GM04504 (cell line): Measurements from ENCODE around the gene DNAAF1.

Experiments
- DNase-seq: peaks from one replicate; pipeline ENCODE4 v3.0.0-alpha.2; 2012; ENCODE audit warnings: low read depth

The DNAAF1 gene

GRCh38 chr16:84161037-84161436 is 15.9 kb downstream of the DNAAF1 start:
- no peak for DNase-seq

GRCh38 chr16:84161801-84162200 is 16.7 kb downstream of the DNAAF1 start:
- DNase-seq, result no peak

- no peak for DNase-seq
Measured at GRCh38 chr16:84165746-84166145, 20.6 kb downstream of the DNAAF1 start.

GRCh38 chr16:84166796-84167695 is 21.9 kb downstream of the DNAAF1 start:
- DNase-seq, result no peak

- no peak for DNase-seq
Measured at GRCh38 chr16:84169765-84170310, 24.7 kb downstream of the DNAAF1 start.

GRCh38 chr16:84174396-84174795 is 29.3 kb downstream of the DNAAF1 start:
- DNase-seq, result no peak

- no peak for DNase-seq
Measured at GRCh38 chr16:84175350-84176081, 30.4 kb downstream of the DNAAF1 start.

GRCh38 chr16:84176192-84177053 is 31.3 kb downstream of the DNAAF1 start:
- DNase-seq, result no peak

- no peak for DNase-seq
Measured at GRCh38 chr16:84177741-84178073, 32.6 kb downstream of the DNAAF1 start.

- no peak for DNase-seq
Measured at GRCh38 chr16:84178146-84178765, 33.1 kb downstream of the DNAAF1 start.

- DNase-seq, result no peak
Measured at GRCh38 chr16:84178892-84179611, 33.9 kb downstream of the DNAAF1 start.

GRCh38 chr16:84179612-84180320 is 34.7 kb downstream of the DNAAF1 start:
- no peak for DNase-seq

GRCh38 chr16:84180519-84181140 is 35.5 kb downstream of the DNAAF1 start:
- DNase-seq, result no peak

GRCh38 chr16:84181144-84181915 is 36.2 kb downstream of the DNAAF1 start:
- no peak for DNase-seq

- DNase-seq, result no peak
Measured at GRCh38 chr16:84182104-84182503, 37.0 kb downstream of the DNAAF1 start.

GRCh38 chr16:84182680-84183571 is 37.8 kb downstream of the DNAAF1 start:
- no peak for DNase-seq

- no peak for DNase-seq
Measured at GRCh38 chr16:84183572-84183875, 38.4 kb downstream of the DNAAF1 start.

GRCh38 chr16:84183911-84184591 is 38.9 kb downstream of the DNAAF1 start:
- no peak for DNase-seq
